Right ventricle myocardium inferior (tissue), 1 donor: ENCODE data around the gene SERINC2. TPM values are rescaled to one million over a fixed set of nuclear protein-coding genes. Genes with fewer than 3 reads are reported as not detected.
"Not testable (repeated sequence)": the region's sequence is repeated elsewhere in the genome, so short reads cannot be mapped to it uniquely, and the experiment has no call there.

Experiments
- ATAC-seq: fragments of 200-7000 bp; cut with Tn5 transposase; one replicate; pipeline ENCODE4 v1.9.1; 2020; ENCODE audit warnings: mild to moderate bottlenecking, moderate library complexity
- DNase-seq: peaks from one replicate; pipeline ENCODE4 v3.0.0; 2021; ENCODE audit errors: missing footprints
- intact Hi-C: fragments of 100-400 bp; cut with DNase I; formaldehyde crosslinking; loops from one replicate; pipeline ENCODE4 v1.11.0; 2022
- total RNA-seq: library from RNA; stranded (reverse); fragmentation: NEBNext Ultra II Directional; extraction: Animal tissue kit (Norgen Biotek cat#: 25700); gene quantifications from one replicate; pipeline ENCODE4 v1.2.1, GENCODE V29; 2021
- donor health status: DM: no; HTN: yes; CAD: no; lungs with severe emphysema.

SERINC2 gene
- total RNA-seq, 1 donor from 2014 or later, result 1.7 TPM

- intact Hi-C loops, result loop anchor here (1.0 kb wide), 1 partner anchor 8 kb away; the partner anchor contains the start of gene FABP3
- ATAC-seq, result peak; percentile 86
- peak; percentile 75 for DNase-seq
Measured at GRCh38 chr1:31381394-31382294, 31.4 kb upstream of the SERINC2 start.

- peak; percentile 73 for ATAC-seq
- intact Hi-C loops, result loop anchor here (1.0 kb wide), 1 partner anchor 9 kb away; the partner anchor contains the start of gene FABP3
- no peak for DNase-seq
Measured at GRCh38 chr1:31382379-31382989, 30.5 kb upstream of the SERINC2 start.

- no peak for ATAC-seq
- intact Hi-C loops, result no loop called here
- no peak for DNase-seq
Measured at GRCh38 chr1:31383967-31384366, 29.0 kb upstream of the SERINC2 start.

- intact Hi-C loops, result not testable (repeated sequence)
Measured at GRCh38 chr1:31386576-31387243, 26.3 kb upstream of the SERINC2 start.

GRCh38 chr1:31387612-31388011, 25.4 kb upstream of the SERINC2 start:
- intact Hi-C loops, result no loop called here
- ATAC-seq, result no peak
- no peak for DNase-seq

More at GRCh38 chr1:31386576-31387243, 26.3 kb upstream of the SERINC2 start:
- not testable (repeated sequence) for ATAC-seq, DNase-seq

- intact Hi-C loops, result loop anchor here (10.0 kb wide), 1 partner anchor 155 kb away; no protein-coding TSS in a partner anchor
- DNase-seq, result no peak
- no peak for ATAC-seq
Measured at GRCh38 chr1:31389616-31390015, 23.4 kb upstream of the SERINC2 start.

GRCh38 chr1:31390071-31390470, 22.9 kb upstream of the SERINC2 start:
- intact Hi-C loops, result loop anchor here (10.0 kb wide), 1 partner anchor 155 kb away; no protein-coding TSS in a partner anchor
- ATAC-seq (no peak), DNase-seq (no peak)

- no peak for DNase-seq
- intact Hi-C loops, result loop anchor here (10.0 kb wide), 1 partner anchor 151 kb away; no protein-coding TSS in a partner anchor
- ATAC-seq, result no peak
Measured at GRCh38 chr1:31393463-31393862, 19.6 kb upstream of the SERINC2 start.

GRCh38 chr1:31394584-31395193, 18.3 kb upstream of the SERINC2 start:
- intact Hi-C loops, result loop anchor here (1.0 to 10.0 kb wide), 3 partner anchors 26 to 150 kb away; no protein-coding TSS in a partner anchor
- ATAC-seq (peak; percentile 92), DNase-seq (peak; percentile 90)

- no peak for ATAC-seq
- DNase-seq, result no peak
- intact Hi-C loops, result loop anchor here (10.0 kb wide), 1 partner anchor 148 kb away; no protein-coding TSS in a partner anchor
Measured at GRCh38 chr1:31396633-31397351, 16.2 kb upstream of the SERINC2 start.

GRCh38 chr1:31397360-31398095, 15.5 kb upstream of the SERINC2 start:
- DNase-seq, result no peak
- no peak for ATAC-seq
- intact Hi-C loops, result loop anchor here (10.0 kb wide), 1 partner anchor 147 kb away; no protein-coding TSS in a partner anchor

GRCh38 chr1:31398246-31398645, 14.8 kb upstream of the SERINC2 start:
- ATAC-seq (no peak), DNase-seq (no peak)
- intact Hi-C loops, result loop anchor here (10.0 kb wide), 1 partner anchor 147 kb away; no protein-coding TSS in a partner anchor

GRCh38 chr1:31399976-31400375, 13.0 kb upstream of the SERINC2 start:
- no peak for DNase-seq
- intact Hi-C loops, result loop anchor here (10.0 kb wide), 1 partner anchor 145 kb away; no protein-coding TSS in a partner anchor
- ATAC-seq, result no peak

GRCh38 chr1:31400393-31400792, 12.6 kb upstream of the SERINC2 start:
- intact Hi-C loops, result no loop called here
- DNase-seq (no peak), ATAC-seq (no peak)

GRCh38 chr1:31401241-31401640, 11.8 kb upstream of the SERINC2 start:
- DNase-seq, result no peak
- intact Hi-C loops, result no loop called here
- ATAC-seq, result no peak

GRCh38 chr1:31405578-31406245, 7.3 kb upstream of the SERINC2 start:
- DNase-seq, result no peak
- intact Hi-C loops, result no loop called here
- no peak for ATAC-seq
